Measurements from ENCODE around the gene EHF.
A peak's percentile ranks its signal among the peaks of the same experiment; 100 is the strongest.

The EHF gene

GRCh38 chr11:34644669-34645406 lies 23.9 kb downstream of the EHF start:
- DNase-seq (ENCODE audit: low spot score), result peak; percentile 63

DNA sequence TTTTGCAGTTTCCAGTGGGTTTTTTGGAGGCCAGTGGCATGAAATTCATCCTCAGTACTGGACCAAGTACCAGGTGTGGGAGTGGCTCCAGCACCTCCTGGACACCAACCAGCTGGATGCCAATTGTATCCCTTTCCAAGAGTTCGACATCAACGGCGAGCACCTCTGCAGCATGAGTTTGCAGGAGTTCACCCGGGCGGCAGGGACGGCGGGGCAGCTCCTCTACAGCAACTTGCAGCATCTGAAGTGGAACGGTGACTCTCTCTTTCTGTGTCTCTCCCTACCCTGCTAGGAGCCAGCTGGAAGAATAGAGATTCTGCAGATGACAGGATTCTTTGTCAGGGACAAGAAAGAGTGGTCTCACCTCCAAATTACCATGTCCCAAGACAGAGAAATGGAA lies 25.5 kb downstream of the EHF start:
- no peak for DNase-seq (ENCODE audit: low spot score)

DNA sequence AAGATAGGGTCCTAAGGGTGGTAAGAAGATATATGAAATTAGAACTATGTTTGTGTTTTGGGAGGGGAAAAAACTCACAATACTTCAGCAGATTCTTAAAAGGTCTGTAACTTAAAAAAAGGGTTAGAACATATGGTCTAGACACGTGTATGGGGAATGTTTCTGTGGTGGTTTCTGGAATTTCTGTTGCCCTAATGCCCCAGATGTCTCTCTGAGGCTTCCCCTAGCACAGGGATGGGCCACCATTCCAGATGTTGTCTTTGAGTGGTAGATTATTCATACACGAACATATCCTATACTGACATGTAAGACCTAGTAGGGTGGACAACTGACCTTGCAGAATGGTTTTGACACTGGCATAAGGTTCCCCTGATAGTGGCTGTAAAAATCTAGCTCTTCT lies 26.2 kb downstream of the EHF start:
- no peak for DNase-seq (ENCODE audit: low spot score)

GRCh38 chr11:34647532-34647931 lies 26.6 kb downstream of the EHF start:
- no peak for DNase-seq (ENCODE audit: low spot score)

GRCh38 chr11:34648036-34648435 lies 27.1 kb downstream of the EHF start:
- DNase-seq (ENCODE audit: low spot score), result no peak

GRCh38 chr11:34649597-34649996 lies 28.7 kb downstream of the EHF start:
- DNase-seq (ENCODE audit: low spot score), result no peak

DNA sequence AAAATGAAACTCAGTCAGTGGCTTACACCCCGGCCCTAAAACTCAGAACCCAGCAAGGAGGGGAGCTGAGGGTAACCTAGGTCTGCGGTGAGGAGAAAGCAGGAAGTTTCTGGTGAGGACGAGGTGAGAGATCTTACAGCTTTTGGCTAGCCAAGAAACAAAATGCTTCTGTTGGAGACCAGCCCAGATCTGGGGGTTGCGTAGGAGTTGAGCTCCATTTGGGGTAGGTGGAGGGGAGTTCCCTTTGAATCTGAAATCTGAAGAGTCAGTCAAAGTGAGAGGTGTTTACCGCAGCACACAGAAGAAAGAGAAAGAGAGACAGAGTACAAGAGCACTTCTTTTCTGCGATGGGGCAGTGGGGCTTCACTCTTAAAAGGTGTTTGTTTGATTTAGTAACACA lies 29.6 kb downstream of the EHF start:
- no peak for DNase-seq (ENCODE audit: low spot score)

DNA sequence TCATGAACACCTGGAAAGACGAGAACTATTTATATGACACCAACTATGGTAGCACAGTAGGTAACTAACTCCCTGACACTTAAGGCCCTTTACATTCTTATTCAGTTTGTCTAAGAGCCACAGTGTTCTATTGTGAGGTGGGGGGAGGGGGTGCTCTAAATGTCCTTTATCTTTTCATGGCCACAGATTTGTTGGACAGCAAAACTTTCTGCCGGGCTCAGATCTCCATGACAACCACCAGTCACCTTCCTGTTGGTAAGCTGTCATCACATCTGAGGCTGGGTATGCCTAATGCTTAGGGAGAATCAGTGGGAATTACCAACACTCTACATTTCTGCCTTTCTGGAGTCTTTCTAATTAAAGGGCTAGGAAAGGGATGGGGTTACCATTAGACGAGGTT lies 30.7 kb downstream of the EHF start:
- DNase-seq (ENCODE audit: low spot score), result no peak

- DNase-seq (ENCODE audit: low spot score), result no peak
Observed at GRCh38 chr11:34652191-34652973, 31.5 kb downstream of the EHF start.

GRCh38 chr11:34653031-34653430 lies 32.1 kb downstream of the EHF start:
- no peak for DNase-seq (ENCODE audit: low spot score)

GRCh38 chr11:34653851-34654482 lies 33.1 kb downstream of the EHF start:
- DNase-seq (ENCODE audit: low spot score), result peak; percentile 58

DNA sequence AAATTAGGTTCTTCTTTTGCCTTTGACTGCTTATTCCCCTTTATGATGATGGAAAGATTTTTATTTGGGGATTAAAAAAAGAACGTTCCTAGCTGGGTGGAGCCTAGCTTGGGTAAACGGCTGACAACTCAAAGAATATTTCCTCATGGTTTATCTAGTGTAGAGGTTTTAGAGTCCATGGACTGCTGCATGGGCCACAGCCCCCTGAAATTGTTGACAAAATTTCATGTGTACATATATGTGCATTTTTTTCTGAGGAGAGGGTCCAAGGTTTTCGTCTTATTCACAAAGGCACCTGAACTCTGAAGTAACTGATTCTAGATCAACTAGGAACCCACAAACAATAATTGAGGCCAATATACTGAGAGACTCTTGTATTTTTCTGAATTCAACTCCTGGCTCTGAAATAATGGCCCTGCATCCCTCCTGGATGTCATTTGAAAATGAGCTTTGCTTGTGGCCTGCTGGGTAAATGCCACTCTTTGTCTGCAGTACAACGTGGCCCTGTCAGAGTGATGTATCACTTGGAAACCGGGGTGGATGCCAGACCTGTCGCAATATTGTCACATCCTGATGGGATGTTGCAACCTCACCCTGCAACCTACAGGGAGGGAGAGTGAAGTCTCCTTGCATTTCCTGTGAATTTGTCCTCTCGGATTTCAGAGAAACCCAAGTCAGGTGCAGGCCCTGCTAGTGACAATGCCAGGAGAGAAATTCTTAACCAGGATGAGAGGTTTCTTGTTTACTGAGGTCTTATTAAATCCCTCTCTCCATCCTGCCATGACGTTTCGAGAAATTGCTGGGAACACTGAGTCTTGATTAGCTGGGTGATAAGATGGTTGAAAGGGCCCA lies 33.8 kb downstream of the EHF start:
- no peak for DNase-seq (ENCODE audit: low spot score)

DNA sequence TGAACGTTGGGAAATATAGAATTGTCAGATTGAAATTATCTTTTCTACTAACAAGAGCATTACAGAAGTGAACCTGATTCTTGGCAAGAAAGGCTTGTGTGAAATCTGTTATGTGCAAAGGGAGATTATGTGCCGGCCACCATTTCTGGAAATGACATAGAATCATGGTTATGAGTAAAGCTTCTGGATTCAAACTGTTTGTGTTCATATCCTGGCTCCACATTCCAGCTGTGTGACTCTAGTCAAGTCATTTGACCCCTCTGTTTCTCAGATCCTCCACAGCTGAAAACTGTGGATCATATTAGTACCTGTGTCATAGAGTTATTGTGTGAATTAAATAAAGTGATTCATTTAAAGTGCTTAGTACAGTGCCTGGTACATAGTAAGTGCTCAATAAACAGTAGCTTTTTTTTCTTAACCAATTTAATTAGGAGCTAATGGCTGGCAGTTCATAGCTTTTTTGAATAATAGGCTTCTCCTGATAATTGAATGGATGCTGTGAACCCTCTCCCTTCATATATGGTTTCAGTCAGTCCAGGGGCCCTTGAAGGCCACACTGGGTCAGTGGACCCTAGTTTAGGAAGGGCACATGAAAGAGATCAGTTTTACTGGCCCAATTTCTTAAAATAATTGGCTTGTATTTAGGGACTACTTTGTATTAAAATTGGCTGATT lies 34.6 kb downstream of the EHF start:
- peak; percentile 20 for DNase-seq (ENCODE audit: low spot score)

GRCh38 chr11:34656062-34656720 lies 35.3 kb downstream of the EHF start:
- DNase-seq (ENCODE audit: low spot score), result no peak

- no peak for DNase-seq (ENCODE audit: low spot score)
Observed at GRCh38 chr11:34658071-34659015, 37.5 kb downstream of the EHF start.

GRCh38 chr11:34659096-34659733 lies 38.3 kb downstream of the EHF start:
- DNase-seq (ENCODE audit: low spot score), result no peak

GRCh38 chr11:34665077-34665835 lies 44.4 kb downstream of the EHF start:
- no peak for DNase-seq (ENCODE audit: low spot score)

GRCh38 chr11:34667810-34668582 lies 47.1 kb downstream of the EHF start:
- DNase-seq (ENCODE audit: low spot score), result no peak

Measured in hepatic stellate cell (primary cell).